Heart right ventricle (tissue), 16 donors: ENCODE measurements around the gene ANO10. TPM values are rescaled to one million over a fixed set of nuclear protein-coding genes. Genes with fewer than 3 reads are reported as not detected.

Experiments used
- ATAC-seq, 8 donors: fragments of 200-7000 bp; cut with Tn5 transposase; one replicate each; pipeline ENCODE4 v1.9.1; 2020; ENCODE audit warnings: mild to moderate bottlenecking in 8 of 8, moderate library complexity in 8 of 8, moderate number of reproducible peaks in 1 of 8
- DNase-seq, 2 donors: peaks; one replicate each; pipeline ENCODE4 v3.0.0-alpha.2; 2020
- H3K27ac ChIP-seq, 10 donors: fragments of 200-600 bp; sonication (generic) in 2 of 10; one replicate each; pipeline versions ENCODE4 v1.5.0 to v1.8.0; 2020 to 2022; ENCODE audit warnings: mild to moderate bottlenecking in 3 of 10
- H3K27me3 ChIP-seq, 7 donors: fragments of 200-600 bp; one replicate each; pipeline ENCODE4 v1.8.0; 2021 to 2022; ENCODE audit warnings: mild to moderate bottlenecking in 2 of 7
- H3K36me3 ChIP-seq, 9 donors: fragments of 200-600 bp; sonication (generic) in 1 of 9; one replicate each; pipeline versions ENCODE4 v1.5.0 to v1.8.0; 2020 to 2022; ENCODE audit warnings: mild to moderate bottlenecking in 2 of 9
- H3K4me1 ChIP-seq, 9 donors: fragments of 200-600 bp; sonication (generic) in 1 of 9; one replicate each; pipeline versions ENCODE4 v1.5.0 to v1.8.0; 2020 to 2022; ENCODE audit warnings: mild to moderate bottlenecking in 4 of 9
- H3K4me3 ChIP-seq, 10 donors: fragments of 200-600 bp; sonication (generic) in 2 of 10; one replicate each; pipeline versions ENCODE4 v1.5.0 to v1.8.0; 2020 to 2022; ENCODE audit warnings: mild to moderate bottlenecking in 7 of 10, moderate library complexity in 2 of 10
- H3K9me3 ChIP-seq, 11 donors: fragments of 200-600 bp in 10 of 11; sonication (generic) in 2 of 11; one replicate each; pipeline versions ENCODE4 v1.5.0 to v1.8.0; 2013 to 2022; ENCODE audit warnings: mild to moderate bottlenecking in 2 of 11, control low read depth in 1 of 11, moderate library complexity in 1 of 11
- CTCF ChIP-seq, 9 donors: fragments of 200-600 bp; sonication (generic) in 2 of 9; IDR thresholded peaks; one replicate each; pipeline versions ENCODE4 v1.5.0 to v1.8.0; 2021 to 2022; ENCODE audit warnings: antibody characterized with exemption in 9 of 9, mild to moderate bottlenecking in 5 of 9, moderate library complexity in 1 of 9
- WGBS, 2 donors: extraction: QIAGEN DNeasy Blood & Tissue Kit; methylation state at CpG; one replicate each; pipeline ENCODE4 v1.1.7; 2013; ENCODE audit warnings: inconsistent platforms in 1 of 2; 5-methylcytosine and 5-hydroxymethylcytosine counted together
- intact Hi-C, 10 donors: fragments of 100-400 bp; cut with DNase I; formaldehyde crosslinking; loops; one replicate each; pipeline versions ENCODE4 v1.11.1 to v1.14.2; 2022
- polyA plus RNA-seq, 2 donors: library from polyadenylated mRNA; stranded (reverse); fragments of 200-250 nt; gene quantifications; one replicate each; pipeline ENCODE4 v1.2.3, GENCODE V29; 2013
- total RNA-seq, 10 donors: library from RNA; stranded (reverse); fragmentation: NEBNext Ultra II Directional in 3 of 10; extraction: Animal tissue kit (Norgen Biotek cat#: 25700) in 3 of 10; gene quantifications; one replicate each; pipeline versions ENCODE4 v1.2.1 to v1.2.4, GENCODE V29; 2021 to 2023
- donor health status: Arrhythmogenic right ventricular cardiomyopathy.
- donor health status: ischemic (EF 13 %, LVEDD 7.1; RV severe dilation, severe dysfunction).
- donor health status: healthy with polysubstance abuse.
- donor health status: DM: no; HTN: yes; CAD: no.
- donor health status: DM: no; HTN: no; CAD: no.
- donor health status: ischemic (EF 25% LVEDD 6.9; RV normal size, moderate dysfunction).
- donor health status: ischemic (EF 25% LVEDD 5.7; RV mildly dilated, moderate dysfunction).
- donor health status: healthy.
- donor health status: DM: yes; HTN: yes; CAD: no.
- donor health status: Ischemic cardiomyopathy.
- donor health status: ischemic (EF 35%, LVEDD 5.7; RV mildly dilated, moderate dysfunction).
- donor health status: nonischemic (EF 11% LVEDD 7.7; RV severe dilation, severe dysfunction).
- donor health status: DM: yes; HTN: yes; CAD: no.
- donor health status: PGD.
- donor health status: ischemic (EF 29% LVEDD 5.4; RV normal size, mild dysfunction).
- donor health status: nonischemic (EF 23%, LVEDD 6.1; RV moderate dilation, normal function).

Gene ANO10
- total and polyA plus RNA-seq, 12 donors: 7.1 to 24.2 (median 13.3) TPM

- no peak overlapping the region for H3K4me3 ChIP-seq
- TF ChIP-seq CTCF (IDR thresholded peaks at IDR 0.05): no peak
- 80% methylated on average over 4 of the region's 4 CpGs for WGBS, 2 donors
- peaks cover 0 to 13% (median 0%) of the 10 kb centered on the region in 11 donors for H3K9me3 ChIP-seq
- no peaks in the 10 kb centered on the region for H3K27me3 ChIP-seq
- no peak for ATAC-seq
- peak in 1 of 2 donors; percentile 6 for DNase-seq
- no peak overlapping the region for H3K27ac ChIP-seq
- intact Hi-C loops: no loop called here
- H3K36me3 ChIP-seq: peaks cover 0 to 4% (median 0%) of the 10 kb centered on the region in 9 donors
- H3K4me1 ChIP-seq: peaks cover 0 to 5% (median 0%) of the 10 kb centered on the region in 9 donors
These were observed 95.7 kb downstream of the ANO10 start for GRCh38 chr3:43525941-43526607.

- DNase-seq: no peak
- Histone ChIP-seq H3K27me3 (no peaks in the 10 kb centered on the region), H3K36me3 (peaks cover 0 to 11% (median 0%) of the 10 kb centered on the region in 9 donors), H3K4me1 (peaks cover 0 to 5% (median 0%) of the 10 kb centered on the region in 9 donors), H3K9me3 (peaks cover 0 to 13% (median 0%) of the 10 kb centered on the region in 11 donors), H3K4me3 (no peak overlapping the region), H3K27ac (no peak overlapping the region)
- intact Hi-C loops: no loop called here
- WGBS, 2 donors: 84 to 89% methylated on average over 2 of the region's 2 CpGs
- no peak for TF ChIP-seq CTCF (IDR thresholded peaks at IDR 0.05)
- no peak for ATAC-seq
These were observed 96.4 kb downstream of the ANO10 start for GRCh38 chr3:43525386-43525785.

GRCh38 chr3:43523454-43524053 lies 98.3 kb downstream of the ANO10 start:
- Histone ChIP-seq H3K9me3 (peaks cover 0 to 21% (median 10%) of the 10 kb centered on the region in 11 donors), H3K27ac (no peak overlapping the region), H3K4me3 (no peak overlapping the region), H3K4me1 (peaks cover 0 to 5% (median 0%) of the 10 kb centered on the region in 9 donors), H3K36me3 (peaks cover 0 to 29% (median 0%) of the 10 kb centered on the region in 9 donors), H3K27me3 (no peaks in the 10 kb centered on the region)
- ATAC-seq: no peak
- DNase-seq: no peak
- intact Hi-C loops: no loop called here
- 95 to 98% methylated on average over 3 of the region's 3 CpGs for WGBS, 2 donors
- no peak for TF ChIP-seq CTCF (IDR thresholded peaks at IDR 0.05)

- H3K36me3 ChIP-seq: peaks cover 0 to 29% (median 0%) of the 10 kb centered on the region in 9 donors
- TF ChIP-seq CTCF (IDR thresholded peaks at IDR 0.05): no peak
- peaks cover 0 to 5% (median 0%) of the 10 kb centered on the region in 9 donors for H3K4me1 ChIP-seq
- WGBS, 2 donors: 90 to 92% methylated on average over 3 of the region's 3 CpGs
- intact Hi-C loops: no loop called here
- H3K27ac ChIP-seq: no peak overlapping the region
- DNase-seq (no peak), ATAC-seq (no peak)
- H3K4me3 ChIP-seq: no peak overlapping the region
- peaks cover 0 to 22% (median 13%) of the 10 kb centered on the region in 11 donors for H3K9me3 ChIP-seq
- H3K27me3 ChIP-seq: no peaks in the 10 kb centered on the region
These were observed 99.0 kb downstream of the ANO10 start for GRCh38 chr3:43522727-43523362.
